ENCODE data around the gene HSF2BP. TPM values are rescaled to one million over a fixed set of nuclear protein-coding genes. Genes with fewer than 3 reads are reported as not detected.

The HSF2BP gene
- polyA plus RNA-seq, 1 of the 3 experiments (the other 2 are of a cell fraction) = 1.1 TPM

GRCh38 chr21:43639470-43640353 is 19.6 kb downstream of the HSF2BP start:
- POLR2A ChIA-PET = no interaction called here
- no peaks in the 10 kb centered on the region for H3K79me2 ChIP-seq (ENCODE audit: insufficient read depth)
- CTCF ChIA-PET = interaction anchor here (0.6 to 1.1 kb wide), 4 partner anchors 14 to 44 kb away, joined by 3 read pairs; no protein-coding TSS in a partner anchor
- no peak overlapping the region for H3K4me2 ChIP-seq
- H2AFZ ChIP-seq (ENCODE audit: low read depth) = no peak overlapping the region
- H3K27me3 ChIP-seq (ENCODE audit: insufficient read depth) = no peaks in the 10 kb centered on the region
- peaks cover 3% of the 10 kb centered on the region for H3F3A ChIP-seq (replicated peaks; ENCODE audit: insufficient read depth)
- TF ChIP-seq RXRA (IDR thresholded peaks at IDR 0.05; ENCODE audit: borderline replicate concordance, low read depth) (no peak), MXI1 (IDR thresholded peaks at IDR 0.05; ENCODE audit: low read depth, low read length) (no peak), MAX (IDR thresholded peaks at IDR 0.05; ENCODE audit: low read depth) (no peak), RCOR1 (IDR thresholded peaks at IDR 0.05; ENCODE audit: low read length) (no peak), NFIC (IDR thresholded peaks at IDR 0.05; ENCODE audit: borderline replicate concordance) (no peak), TAF1 (IDR thresholded peaks at IDR 0.05; ENCODE audit: borderline replicate concordance, low read depth, low read length) (no peak), CTCF (IDR thresholded peaks at IDR 0.05) (no peak), YY1 (IDR thresholded peaks at IDR 0.05; ENCODE audit: low read depth) (no peak), EZH2phosphoT487 (IDR thresholded peaks at IDR 0.05; ENCODE audit: borderline replicate concordance, low read depth) (no peak), GATA2 (CRISPR knock-in tag; IDR thresholded peaks at IDR 0.05) (no peak), REST (IDR thresholded peaks at IDR 0.05; ENCODE audit: low read depth, low read length) (no peak)
- no peak overlapping the region for H3K27ac ChIP-seq (ENCODE audit: low read depth in 2 of 2, low read length in 1 of 2)
- H3K4me1 ChIP-seq (ENCODE audit: control insufficient read depth in 1 of 2, insufficient read depth in 2 of 2, low read depth in 1 of 2, low read length in 1 of 2) = no peaks in the 10 kb centered on the region
- H3K36me3 ChIP-seq (replicated peaks in 1 of 2; ENCODE audit: control insufficient read depth in 1 of 2, insufficient read depth in 2 of 2, low read length in 1 of 2) = no peaks in the 10 kb centered on the region
- H3K9me2 ChIP-seq = no peaks in the 10 kb centered on the region
- H3K9me3 ChIP-seq = no peaks in the 10 kb centered on the region
- H3K4me3 ChIP-seq (ENCODE audit: low read depth in 2 of 2, low read length in 1 of 2) = no peak overlapping the region
- H3K9ac ChIP-seq = no peak overlapping the region
- no peaks in the 10 kb centered on the region for H4K20me1 ChIP-seq (ENCODE audit: insufficient read depth)
- no peak for DNase-seq
- WGBS (ENCODE audit: low lambda C conversion rate) = 77% methylated on average over 6 of the region's 7 CpGs
